GM19395 (cell line): ENCODE measurements around the gene RSPO3.
"Not testable (repeated sequence)": the region's sequence is repeated elsewhere in the genome, so short reads cannot be mapped to it uniquely, and the experiment has no call there.

Experiments
- ATAC-seq: cut with Tn5 transposase; IDR thresholded peaks from one replicate; pipeline ENCODE4 v1.9.1; 2021; ENCODE audit warnings: mild to moderate bottlenecking, moderate library complexity; ENCODE audit not compliant: unreplicated experiment

Gene RSPO3, protein sequence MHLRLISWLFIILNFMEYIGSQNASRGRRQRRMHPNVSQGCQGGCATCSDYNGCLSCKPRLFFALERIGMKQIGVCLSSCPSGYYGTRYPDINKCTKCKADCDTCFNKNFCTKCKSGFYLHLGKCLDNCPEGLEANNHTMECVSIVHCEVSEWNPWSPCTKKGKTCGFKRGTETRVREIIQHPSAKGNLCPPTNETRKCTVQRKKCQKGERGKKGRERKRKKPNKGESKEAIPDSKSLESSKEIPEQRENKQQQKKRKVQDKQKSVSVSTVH

DNA sequence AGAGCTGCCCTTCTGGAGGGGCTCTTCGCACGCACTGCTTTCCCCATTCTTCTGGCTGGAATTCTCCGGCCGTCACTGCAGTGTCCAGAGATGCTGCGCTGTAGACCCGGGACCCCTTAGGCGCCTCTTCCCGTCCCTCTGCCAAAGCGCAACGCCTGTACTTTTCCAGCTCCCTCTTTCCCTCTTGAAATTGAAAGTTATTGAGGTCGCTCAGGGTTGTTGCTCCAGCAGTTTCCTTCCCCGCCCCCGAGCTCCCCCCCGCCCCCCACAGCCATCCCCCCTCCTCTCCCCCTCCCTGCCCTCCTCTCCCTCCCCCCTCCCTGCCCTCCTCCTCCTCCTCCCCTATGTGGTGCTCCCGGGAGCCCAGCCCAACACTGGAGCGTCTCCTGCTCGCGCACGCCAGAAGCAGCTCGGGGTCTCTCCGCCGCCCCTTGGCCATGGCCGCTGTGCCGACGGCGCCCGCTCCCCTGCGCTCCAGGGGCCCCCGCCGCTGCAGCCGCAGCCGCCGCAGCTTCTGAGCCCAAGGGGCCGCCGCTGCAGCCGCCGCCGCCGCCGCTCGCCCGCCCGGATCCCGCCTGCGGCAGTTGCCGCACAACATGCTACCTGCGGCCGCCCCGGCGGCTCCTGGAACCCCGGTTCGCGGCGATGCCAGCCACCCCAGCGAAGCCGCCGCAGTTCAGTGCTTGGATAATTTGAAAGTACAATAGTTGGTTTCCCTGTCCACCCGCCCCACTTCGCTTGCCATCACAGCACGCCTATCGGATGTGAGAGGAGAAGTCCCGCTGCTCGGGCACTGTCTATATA lies at the start of gene RSPO3:
RSPO3 (plus strand) TSS at position 374 of the 804 bp plus-strand sequence. CDS start 522 bp downstream, outside the sequence.
- peak; percentile 23 for ATAC-seq

DNA sequence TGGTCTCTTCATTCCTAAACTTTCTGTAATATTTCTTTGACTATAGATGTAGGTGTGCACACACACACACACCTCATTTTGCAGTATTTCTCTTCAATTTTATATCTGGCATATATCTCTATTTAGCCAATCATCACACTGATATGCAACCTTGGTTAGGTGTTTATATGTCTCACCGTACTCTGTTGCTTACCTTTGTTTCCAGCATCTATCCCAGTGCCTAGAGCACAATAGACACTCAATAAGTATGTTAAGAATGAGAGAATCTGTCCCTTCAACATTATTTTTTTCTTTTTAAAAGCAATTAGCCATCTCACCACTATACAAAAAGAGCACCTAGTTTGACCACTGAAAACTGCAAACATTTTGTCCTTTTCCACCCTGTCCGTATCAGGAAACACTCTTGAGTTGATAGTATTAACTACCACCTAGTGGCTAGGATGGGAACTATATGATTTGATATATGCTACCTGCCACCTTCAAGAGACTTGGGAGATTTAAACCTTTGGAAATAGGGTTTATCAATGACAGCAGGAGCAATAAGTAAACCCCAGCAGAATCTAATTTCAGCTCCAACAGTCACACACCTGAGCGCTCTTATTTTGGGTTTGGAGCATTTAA lies 48.7 kb upstream of the RSPO3 start:
- peak; percentile 66 for ATAC-seq

DNA sequence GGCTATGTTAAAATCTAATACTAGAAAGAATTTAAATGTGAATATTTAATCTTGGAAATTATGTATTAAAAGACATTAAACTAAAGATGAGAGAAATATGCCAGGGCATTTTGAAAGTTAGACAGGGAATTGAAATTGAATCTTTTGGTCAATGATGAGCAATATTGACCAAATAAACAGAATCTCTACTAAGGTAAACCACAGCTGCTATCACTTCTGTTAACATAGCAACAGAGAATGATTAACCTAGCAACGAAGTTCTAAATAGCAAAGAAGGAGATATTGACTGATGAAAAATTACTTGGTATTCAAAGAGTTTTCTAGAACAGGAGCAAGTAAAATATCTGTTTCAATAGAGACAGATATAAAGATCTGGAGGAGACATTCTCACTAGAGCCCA lies 45.2 kb upstream of the RSPO3 start:
- peak; percentile 76 for ATAC-seq

DNA sequence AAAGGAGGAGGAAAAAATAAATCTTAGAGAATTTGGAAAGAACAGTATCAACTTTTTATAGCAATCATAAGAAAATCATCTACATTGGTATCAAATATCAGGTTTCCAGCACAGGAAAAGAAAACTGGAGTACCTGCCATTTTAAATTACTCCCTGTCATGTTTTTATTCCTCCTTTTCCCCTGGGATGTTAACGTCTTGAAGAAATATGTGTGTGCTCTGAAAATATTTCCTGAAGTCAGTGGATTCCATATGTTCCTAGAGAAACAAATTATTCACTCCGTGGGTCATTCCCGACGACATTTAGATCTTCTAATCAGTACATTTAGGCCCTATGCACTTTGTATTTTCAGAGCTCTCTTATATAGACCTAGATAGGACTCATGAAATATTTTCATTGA lies 42.0 kb upstream of the RSPO3 start:
- no peak for ATAC-seq

DNA sequence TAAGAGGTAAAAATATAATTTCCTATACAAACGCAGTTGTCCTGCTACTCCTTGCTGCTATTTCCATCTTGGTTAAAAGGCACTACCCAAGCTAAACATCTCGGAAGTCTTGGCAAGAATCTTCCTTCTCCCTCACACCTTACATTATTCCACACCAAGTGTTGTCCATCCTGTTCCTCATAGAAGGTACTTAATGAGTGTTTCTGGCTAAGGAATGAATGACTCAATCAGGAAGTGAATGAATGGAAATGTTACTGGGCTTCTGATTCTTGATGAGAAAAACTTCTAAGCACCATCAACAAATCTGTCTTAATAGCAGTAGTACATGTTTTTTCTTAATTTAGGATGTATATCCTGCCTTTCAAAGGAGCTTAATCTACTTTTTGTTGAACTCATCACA lies 40.6 kb upstream of the RSPO3 start:
- no peak for ATAC-seq

DNA sequence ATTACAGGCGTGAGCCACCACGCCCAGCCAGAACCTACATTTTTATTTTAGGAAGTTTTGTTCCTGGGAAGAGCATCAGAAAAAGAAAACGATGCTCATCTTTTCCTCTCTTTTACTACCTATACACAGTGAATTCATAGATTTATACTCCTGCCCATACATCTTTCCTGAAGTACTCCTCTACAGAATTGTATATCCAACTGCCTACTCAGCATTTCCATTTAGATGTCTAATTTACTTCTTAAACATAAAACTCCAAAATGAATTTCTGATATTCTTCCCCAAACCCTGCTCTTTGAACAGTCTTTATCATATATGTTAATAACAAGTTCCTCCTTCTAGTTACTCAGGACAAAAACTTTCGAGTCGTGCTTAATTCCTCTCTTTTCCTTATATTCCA lies 39.8 kb upstream of the RSPO3 start:
- ATAC-seq = no peak

DNA sequence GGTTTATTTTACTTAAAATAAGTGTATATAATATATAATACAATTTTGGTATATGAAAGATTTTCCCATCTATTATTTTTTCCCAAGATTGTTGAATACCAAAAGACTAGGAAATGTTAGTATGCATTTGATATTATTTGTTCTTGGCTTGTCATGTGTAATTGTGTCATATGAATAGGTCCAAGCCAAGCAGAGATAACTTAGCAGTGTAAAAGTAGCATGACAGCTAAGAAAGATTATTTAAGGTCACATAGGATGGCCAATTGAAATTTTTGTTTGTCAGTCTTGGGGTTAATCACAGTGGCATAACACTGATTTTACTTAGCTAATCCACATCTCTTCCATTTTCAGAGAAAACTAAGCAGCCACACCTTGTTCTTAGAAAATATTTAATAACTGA lies 38.8 kb upstream of the RSPO3 start:
- ATAC-seq = no peak

DNA sequence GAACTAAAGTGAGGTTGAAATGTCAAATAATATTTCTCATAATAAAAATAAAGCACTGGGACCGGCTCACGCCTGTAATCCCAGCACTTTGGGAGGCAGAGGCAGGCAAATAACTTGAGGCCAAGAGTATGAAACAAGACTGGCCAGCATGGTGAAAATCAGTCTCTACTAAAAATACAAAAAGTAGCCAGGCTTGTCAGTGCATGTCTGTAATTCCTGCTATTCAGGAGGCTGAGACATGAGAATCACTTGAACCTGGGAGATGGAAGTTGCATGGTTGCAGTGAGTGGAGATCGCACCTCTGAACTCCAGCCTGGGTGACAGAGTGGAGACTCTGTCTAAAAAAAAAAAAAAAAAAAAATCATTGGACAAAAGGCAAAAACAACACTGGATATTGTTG lies 38.4 kb upstream of the RSPO3 start:
- ATAC-seq = no peak

DNA sequence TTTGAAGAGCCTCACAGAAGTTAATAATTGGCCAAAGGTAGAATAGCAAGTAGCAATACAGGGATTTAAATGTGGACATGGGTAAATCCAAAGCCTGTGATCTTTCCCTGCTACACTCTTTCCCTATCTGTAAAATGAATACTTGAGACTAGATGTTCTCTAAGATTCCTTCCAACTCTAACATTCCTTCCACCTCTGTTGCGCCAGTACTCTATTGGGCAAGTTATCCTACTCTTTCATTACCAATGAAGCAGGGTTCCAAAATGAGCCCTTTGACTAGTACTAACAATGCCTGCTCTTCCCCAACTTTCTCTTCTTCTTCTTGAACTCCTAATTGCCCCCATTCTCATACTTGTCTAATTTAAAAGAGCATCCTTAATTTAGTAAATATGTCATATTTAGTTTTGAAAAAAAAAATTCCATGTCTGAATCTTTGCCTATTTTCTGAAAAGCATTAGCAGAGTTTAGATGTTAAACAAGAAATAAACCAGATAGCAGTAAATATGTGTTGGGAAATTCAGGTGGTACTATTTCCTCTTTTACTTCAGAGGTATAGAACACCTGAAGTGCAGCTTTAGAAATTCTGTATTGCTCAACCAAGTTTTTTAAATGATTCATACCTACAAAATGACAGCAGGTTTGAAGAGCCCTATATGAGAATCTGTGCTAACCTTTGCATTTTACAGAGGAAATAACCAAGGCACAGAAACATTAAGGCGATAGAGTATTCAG lies 35.1 kb upstream of the RSPO3 start:
- ATAC-seq = no peak

DNA sequence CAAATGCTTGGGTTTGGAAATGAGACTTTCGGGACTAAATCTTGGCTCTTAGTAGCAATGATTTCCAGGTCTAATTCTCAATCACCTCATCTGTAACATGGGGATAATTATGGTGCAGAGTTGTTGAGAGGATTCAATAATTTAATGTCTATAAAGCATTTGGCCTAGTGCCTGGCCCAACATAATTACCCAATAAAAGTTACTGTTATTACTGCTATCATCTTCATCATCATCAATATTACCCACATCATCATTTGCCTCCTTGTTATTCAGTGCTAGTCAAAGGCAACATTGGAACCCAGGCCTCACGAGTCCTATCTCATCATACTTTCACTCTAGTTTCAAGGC lies 34.5 kb upstream of the RSPO3 start:
- ATAC-seq = no peak

DNA sequence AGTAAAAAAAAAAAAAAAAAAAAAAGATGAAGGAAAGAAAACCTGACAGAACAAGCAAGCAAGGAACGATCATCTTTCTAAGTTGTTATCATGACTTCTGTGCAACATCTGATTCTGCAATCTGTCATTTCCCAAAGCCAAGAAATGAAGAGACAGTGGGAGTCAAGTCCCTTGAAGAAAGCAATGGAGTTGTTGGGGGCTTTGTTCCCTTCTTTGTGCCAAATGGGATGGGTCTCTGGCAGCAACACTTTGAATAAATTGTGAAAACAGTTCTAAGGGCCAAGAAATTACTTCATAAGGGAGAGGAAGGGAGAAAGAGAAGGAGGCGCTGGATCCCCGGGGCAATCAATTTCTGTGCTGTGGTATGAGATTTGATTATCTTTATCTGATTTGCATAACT lies 33.3 kb upstream of the RSPO3 start:
- ATAC-seq = no peak

DNA sequence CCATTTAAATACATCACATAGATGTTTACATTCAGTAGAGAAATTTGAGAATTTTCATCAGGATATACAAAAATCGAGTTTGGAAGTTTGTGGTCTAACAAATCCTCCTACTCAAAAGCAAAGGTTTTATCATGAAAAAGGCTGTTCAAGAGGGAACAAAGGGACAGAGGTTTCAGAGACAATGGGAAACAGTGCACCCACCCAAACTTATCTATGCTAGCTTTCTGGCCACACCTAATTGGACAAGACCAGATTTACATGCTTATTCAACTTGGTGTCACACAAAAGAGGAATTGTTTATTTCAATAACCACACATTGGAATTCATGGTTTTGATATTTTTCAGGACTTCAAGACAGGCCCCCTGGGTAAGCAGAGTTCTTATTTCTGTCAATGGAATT lies 28.4 kb upstream of the RSPO3 start:
- no peak for ATAC-seq

DNA sequence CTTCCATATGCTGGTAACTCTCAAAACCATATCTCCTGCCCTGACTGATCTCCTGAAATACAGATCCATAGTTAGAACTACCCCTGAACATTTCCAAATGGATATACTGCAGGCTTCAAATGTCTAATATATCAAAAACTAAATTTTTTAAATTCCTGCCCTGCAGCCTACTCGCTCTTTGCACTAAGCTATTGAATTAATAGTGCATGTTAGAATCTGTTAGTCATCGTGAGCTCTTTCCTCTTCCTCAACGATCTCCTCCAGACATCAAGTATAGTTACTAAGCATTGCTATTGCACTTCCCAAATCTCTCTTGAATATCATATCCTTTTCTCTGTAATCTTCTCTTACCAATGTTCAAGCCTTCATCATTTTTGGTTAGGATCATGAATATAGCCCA lies 26.0 kb upstream of the RSPO3 start:
- no peak for ATAC-seq

DNA sequence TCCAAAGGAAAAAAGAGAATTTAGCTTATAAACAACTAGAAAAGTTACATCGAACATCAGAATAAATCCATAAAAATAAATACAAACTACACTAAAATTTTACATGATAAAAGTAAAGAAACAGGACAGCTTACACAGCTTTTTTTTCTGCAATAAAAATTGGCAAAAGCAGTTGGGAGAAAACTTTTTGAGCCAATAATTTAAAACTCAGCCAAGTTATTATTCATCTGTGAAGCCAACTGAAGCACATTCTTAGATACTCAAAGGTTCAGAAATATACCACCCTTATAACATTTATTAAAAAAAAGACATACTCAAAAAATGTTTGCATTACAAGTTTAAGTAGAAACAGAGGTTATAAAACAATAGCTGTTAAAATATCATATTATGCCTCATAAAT lies 23.7 kb upstream of the RSPO3 start:
- no peak for ATAC-seq

DNA sequence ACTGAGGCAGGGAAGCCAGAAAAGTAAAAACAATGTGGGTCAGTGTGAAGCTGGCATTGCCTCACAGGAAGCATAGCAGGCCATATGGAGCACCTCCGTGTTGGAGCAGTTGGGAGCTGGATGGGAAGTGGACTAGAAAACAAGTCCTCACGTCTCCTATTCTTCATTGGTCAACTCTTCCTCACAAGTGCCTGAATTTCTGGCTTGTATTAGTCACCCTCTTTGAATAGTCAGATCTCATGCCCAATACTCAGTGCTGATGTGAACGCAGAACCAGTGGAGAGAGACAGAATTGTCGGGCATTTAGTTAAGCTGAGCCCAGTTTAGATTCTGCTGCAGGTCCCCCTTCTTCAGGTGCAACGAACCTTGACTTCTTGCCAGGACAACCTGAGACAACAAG lies 22.3 kb upstream of the RSPO3 start:
- ATAC-seq = no peak

DNA sequence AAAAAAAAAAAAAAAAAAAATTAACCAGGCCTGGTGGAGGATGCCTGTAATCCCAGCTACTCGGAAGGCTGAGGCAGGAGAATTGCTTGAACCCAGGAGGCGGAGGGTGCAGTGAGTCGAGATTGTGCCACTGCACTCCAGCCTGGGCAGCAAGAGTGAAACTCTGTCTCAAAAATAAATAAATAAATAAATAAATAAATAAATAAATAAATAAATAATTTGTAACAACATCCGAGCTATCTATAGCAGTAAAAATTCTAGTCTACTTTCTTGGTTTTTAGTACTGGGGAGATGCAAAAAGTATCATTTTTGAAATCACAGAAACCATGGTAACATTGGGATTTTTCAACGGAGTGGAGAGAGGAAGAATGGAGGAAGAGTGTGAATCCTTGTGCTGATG lies 21.0 kb upstream of the RSPO3 start:
- ATAC-seq = not testable (repeated sequence)

DNA sequence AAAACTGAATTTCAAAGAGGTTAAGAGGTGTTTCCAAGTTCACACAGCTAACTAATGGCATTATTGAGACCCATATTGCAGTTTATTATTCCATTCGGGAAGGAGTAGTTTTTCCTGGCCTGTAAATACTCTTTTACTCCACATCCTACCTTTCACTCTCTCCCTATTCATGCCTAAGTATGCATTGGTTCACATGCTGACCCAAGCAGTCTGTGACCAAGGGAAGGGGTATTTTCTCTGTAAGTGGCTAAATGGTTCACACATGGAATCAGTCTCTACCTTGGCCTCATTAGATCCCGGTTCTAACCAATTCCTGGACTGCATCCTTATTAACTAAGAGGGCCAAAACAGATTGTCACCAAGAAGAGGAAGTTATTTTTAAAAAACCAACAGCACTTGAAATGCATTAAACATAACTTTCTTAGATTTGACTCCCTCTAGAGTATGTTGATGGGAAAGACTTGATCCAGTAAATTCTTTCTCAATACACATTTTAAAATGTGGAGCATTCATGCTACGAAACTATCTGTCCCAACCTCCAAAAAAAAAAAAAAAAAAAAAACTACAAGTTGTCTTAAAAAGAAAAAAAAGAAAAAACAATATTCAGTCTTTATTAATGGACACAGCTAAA lies 17.8 kb upstream of the RSPO3 start:
- no peak for ATAC-seq

DNA sequence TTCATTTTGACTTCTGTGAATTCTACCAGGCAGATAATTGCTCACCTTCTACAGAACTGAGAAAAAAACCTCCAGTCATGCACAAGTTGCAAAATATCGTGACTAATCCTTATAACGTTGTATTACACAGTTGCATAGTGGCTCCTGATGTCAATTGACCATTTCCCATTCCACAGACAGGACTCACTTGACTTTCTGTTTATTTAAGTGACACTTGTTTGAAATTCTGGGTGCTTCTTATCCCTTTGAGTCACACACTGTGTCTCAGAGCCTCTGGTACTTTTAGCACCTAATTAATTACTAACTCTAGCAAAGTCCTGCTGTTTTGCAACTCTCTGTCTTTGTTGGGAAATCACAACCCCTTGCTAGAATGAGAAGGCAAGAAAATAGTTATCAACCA lies 16.2 kb upstream of the RSPO3 start:
- no peak for ATAC-seq

DNA sequence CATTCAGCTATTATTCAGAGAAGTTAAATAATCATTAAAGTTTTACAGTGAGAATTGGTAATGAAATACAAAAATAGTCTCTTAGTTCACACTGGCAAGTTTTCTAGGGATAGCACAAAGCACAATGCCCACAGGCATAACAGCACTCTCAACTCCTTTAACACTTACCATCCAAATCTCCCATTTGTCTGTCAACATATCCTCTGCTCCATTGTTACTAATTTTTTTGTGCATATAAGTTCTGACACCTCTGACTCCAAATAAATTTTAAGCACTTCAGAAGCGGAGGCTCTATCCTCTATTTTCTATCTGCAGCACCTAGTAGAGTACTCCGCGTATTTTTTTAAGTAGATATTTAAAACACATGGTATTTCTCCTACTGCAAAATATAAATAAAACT lies 15.6 kb upstream of the RSPO3 start:
- no peak for ATAC-seq

DNA sequence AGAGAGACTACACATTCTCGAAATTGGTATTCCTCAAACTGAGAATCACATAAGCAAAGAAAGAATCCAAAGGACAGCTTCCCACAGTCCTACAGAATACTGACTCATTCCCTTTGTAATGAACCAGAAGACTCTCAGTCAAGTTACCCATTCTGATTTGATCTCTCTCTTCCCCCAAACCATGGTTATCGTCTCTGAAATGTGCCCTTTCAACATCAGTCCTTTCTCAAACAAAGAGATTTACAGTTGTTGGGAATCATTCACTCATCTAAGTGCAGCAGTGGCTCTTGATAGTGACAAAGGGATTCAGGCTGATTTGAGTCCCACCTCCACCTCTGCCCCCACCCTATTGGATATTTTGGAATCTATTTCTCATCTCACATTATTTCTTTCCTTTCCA lies 15.0 kb upstream of the RSPO3 start:
- ATAC-seq = no peak

DNA sequence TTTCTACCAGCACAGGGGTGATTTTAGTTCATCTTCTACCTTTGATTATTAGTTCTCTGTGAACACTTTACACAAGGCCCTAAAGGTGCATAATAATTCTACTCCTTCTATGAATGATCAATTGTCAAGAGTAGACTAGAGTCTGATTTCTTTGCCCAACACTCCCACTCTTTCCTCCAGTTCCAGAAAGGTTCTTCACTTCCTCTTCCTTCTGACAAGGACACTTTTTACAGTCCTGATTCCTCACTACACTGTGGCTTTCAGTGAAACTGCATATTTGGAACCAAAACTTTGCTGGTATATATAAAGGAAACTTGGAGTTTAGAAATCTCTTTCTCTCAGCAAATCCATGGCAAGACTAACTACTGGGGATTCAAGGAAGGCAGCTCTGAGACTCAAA lies 10.6 kb upstream of the RSPO3 start:
- no peak for ATAC-seq
